ENCODE results near the gene FITM2.

Gene FITM2

GRCh38 chr20:44255942-44256341 is 55.1 kb downstream of the FITM2 start:
- DNase-seq (ENCODE audit: low read depth): no peak
- H3K4me3 ChIP-seq (ENCODE audit: low read depth, low read length): no peak overlapping the region
- no peak for TF ChIP-seq CTCF (IDR thresholded peaks at IDR 0.05; ENCODE audit: low read depth, low read length, missing control alignments)
- in situ Hi-C loops (cut with HindIII; ENCODE audit: low sequenced_read_pairs): no loop called here

GRCh38 chr20:44254073-44254472 is 56.9 kb downstream of the FITM2 start:
- H3K4me3 ChIP-seq (ENCODE audit: low read depth, low read length): no peak overlapping the region
- in situ Hi-C loops (cut with HindIII; ENCODE audit: low sequenced_read_pairs): no loop called here
- DNase-seq (ENCODE audit: low read depth): no peak
- TF ChIP-seq CTCF (IDR thresholded peaks at IDR 0.05; ENCODE audit: low read depth, low read length, missing control alignments): no peak

GRCh38 chr20:44253528-44253927 is 57.5 kb downstream of the FITM2 start:
- in situ Hi-C loops (cut with HindIII; ENCODE audit: low sequenced_read_pairs): no loop called here
- TF ChIP-seq CTCF (IDR thresholded peaks at IDR 0.05; ENCODE audit: low read depth, low read length, missing control alignments): no peak
- DNase-seq (ENCODE audit: low read depth): no peak
- no peak overlapping the region for H3K4me3 ChIP-seq (ENCODE audit: low read depth, low read length)

Data from astrocyte of the cerebellum (primary cell).